Measurements from ENCODE around the gene CDT1. TPM values are rescaled to one million over a fixed set of nuclear protein-coding genes. Genes with fewer than 3 reads are reported as not detected.

CDT1 gene
- total RNA-seq, result 100 to 1,000 TPM; 133 to 137 TPM

DNA sequence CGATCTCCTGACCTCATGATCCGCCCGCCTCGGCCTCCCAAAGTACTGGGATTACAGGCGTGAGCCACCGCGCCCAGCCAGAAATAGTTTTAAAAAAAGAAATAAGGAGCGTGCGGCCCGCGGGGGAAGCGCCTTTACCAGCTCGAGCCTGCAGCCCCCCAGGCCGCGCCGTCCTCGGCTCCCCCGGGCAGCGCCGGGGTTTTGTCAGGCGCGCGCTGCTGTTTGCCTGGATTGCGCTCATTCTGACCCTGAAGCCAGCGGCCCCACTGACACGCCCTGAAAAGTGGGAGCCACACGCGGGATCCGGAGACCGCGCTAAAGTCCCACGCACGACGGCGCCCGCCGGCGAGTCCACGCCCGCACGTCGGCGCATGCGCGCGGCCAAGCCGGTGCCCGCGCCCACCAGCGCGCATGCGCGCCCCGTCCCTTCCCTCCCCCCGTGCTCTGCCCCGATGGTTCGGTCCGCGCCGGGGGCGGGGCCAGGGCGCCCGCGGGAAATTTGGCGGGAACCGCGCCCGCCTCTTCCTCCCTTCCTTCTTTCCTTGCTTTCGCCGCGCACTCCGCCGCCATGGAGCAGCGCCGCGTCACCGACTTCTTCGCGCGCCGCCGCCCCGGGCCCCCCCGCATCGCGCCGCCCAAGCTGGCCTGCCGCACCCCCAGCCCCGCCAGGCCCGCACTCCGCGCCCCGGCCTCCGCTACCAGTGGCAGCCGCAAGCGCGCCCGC, at the start of gene CDT1:
CDT1 (plus strand) TSS at position 526 of the 724 bp plus-strand sequence; CDS start at position 569, 43 bp downstream.
- Mint-ChIP-seq H3K4me3 (peak within 1 kb of the TSS; percentile 86), H3K27me3 (no peaks in the 10 kb centered on the region), H3K27ac (peak within 1 kb of the TSS; percentile 93), H3K9me3 (no peaks in the 10 kb centered on the region), H3K4me1 (peaks cover 35% of the 10 kb centered on the region), H3K36me3 (ENCODE audit: low read depth) (peaks cover 32% of the 10 kb centered on the region)
- peak; percentile 88 for DNase-seq
- ChIA-PET CTCF (interaction anchor here (0.7 to 1.2 kb wide), 4 partner anchors 22 to 181 kb away, joined by 3 to 6 read pairs (median 4); partner anchors contain the start of genes GALNS and TRAPPC2L), POLR2A (interaction anchor here (0.6 to 11.5 kb wide), 7 partner anchors 9 to 102 kb away, joined by 3 to 249 read pairs (median 4); partner anchors contain the start of genes APRT and PIEZO1)

DNA sequence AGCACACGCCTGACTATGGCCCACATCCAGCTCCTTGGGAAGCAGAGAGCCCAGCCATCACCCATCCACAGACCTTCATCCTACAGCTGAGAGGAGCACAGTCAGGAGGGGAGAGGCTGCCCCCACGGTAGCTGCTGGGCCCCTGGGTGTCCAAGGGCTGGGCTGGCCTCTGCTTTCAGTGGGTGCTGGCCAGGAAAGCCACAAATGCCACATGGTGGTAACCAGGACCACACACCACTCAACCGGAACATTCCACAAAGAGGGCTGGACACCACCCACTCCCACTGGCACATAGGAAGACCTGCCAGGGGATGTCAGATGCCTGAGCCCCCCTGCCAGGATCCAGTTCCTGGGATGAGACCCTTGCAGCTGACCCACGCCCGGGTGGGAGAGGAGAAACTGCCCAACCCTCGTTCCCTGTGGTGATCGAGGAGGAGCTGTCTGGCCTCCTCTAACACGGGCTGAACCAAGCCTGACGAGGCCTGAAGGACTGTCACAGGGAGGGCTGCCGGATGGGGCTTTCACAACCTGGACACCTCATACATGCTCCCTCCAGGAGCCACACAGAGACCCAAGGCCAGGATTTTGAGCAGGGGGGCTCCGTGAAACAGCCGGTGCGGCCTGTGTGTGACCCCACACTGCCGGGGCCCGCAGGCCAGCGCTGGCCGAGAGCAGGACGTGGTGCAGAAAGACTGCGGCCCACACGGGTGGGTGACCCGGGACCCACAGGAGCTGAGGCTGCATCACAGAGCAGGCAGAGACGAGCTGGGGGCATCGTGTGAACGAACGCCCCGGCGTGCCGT, 49.3 kb upstream of the CDT1 start:
- POLR2A ChIA-PET, result interaction anchor here (1.7 kb wide), 1 partner anchor 13 kb away, joined by 4 read pairs; no protein-coding TSS in a partner anchor
- Mint-ChIP-seq H3K9me3 (no peaks in the 10 kb centered on the region), H3K27me3 (no peaks in the 10 kb centered on the region), H3K4me1 (peaks cover 20% of the 10 kb centered on the region), H3K36me3 (ENCODE audit: low read depth) (peaks cover 17% of the 10 kb centered on the region), H3K4me3 (no peak overlapping the region), H3K27ac (no peak overlapping the region)
- CTCF ChIA-PET, result interaction anchor here (1.2 to 1.6 kb wide), 2 partner anchors 11 to 17 kb away, joined by 3 to 5 read pairs; no protein-coding TSS in a partner anchor
- no peak for DNase-seq

DNA sequence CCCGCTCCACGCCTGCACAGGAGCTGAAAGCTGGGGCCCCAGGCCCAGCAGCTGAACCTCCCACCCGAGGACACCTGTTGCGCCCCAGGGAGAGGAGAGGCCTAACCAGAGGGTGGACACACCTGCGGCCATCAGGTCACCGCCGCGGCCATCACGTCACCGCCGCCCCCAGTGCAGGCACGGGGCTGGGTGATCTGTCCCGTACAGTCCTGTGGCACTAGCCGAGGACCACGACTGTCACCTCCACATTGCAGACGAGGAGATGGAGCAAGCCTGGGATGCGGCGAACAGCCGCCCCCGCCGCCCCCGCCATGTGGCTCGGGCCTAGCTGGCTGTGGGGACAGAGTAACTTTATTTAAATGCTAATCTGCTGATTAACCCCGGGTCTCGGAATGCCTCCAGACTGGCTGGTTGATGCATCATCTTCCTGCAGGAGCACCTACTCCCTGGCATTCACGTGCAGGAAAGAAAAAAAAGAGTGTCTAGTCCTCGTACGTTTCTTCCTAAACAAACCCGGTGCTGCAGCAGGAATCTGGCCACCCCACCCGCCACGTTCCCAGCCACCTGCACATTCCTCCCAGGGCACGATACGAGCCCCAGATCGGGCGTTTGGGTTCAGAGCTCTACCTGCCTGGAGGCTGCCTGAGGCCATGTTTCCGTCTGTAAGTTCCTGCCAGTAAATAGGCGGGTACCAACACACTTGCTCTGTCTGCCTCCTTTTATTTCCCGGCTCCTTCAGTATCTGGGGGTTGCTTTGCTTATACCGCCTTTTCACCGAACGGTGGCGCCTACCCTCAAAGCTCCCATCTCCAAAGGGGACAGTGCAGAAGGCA, 48.5 kb upstream of the CDT1 start:
- Mint-ChIP-seq H3K36me3 (ENCODE audit: low read depth) (peaks cover 17% of the 10 kb centered on the region), H3K4me3 (no peak overlapping the region), H3K4me1 (peaks cover 28% of the 10 kb centered on the region), H3K27ac (no peak overlapping the region), H3K9me3 (no peaks in the 10 kb centered on the region), H3K27me3 (no peaks in the 10 kb centered on the region)
- ChIA-PET POLR2A (interaction anchor here (1.0 kb wide), 1 partner anchor 9 kb away, joined by 3 read pairs; no protein-coding TSS in a partner anchor), CTCF (interaction anchor here (1.5 to 1.6 kb wide), 2 partner anchors 18 to 26 kb away, joined by 4 to 5 read pairs; no protein-coding TSS in a partner anchor)
- DNase-seq, result no peak

DNA sequence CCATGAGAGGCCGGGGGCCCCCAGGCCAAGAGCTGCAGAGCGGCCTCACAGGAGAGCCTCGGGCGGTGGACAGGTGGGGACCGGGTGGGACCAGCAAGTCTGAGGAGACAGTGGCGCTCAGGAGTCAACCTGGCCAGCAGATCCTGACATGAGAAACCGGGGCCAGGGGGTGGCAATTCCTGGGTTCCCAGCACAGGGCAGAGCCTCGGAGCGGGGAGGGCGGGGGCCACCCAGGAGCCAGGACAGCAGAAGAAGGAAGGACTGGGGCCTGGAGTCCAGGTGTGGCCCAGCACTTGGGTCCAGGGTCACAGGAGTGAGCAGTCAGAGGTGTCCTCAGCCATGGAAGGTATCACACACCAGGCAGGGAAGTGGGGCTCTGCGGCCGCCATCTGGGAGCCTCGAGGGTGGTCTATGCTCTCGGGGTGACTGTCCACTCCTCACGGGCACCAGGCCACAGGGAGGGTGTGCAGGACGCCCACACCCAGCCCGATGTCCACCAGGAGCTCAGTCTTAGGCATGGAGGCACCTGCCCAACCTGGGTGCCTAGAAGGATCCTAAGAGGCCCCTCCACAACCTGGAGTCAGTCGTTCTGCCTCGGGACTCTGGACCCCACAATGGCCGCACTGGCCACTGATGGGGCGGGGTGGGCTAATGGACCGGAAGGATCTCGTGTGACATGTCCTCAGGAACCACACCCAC, 47.7 kb upstream of the CDT1 start:
- ChIA-PET CTCF (interaction anchor here (1.5 to 1.6 kb wide), 2 partner anchors 18 to 25 kb away, joined by 4 to 5 read pairs; no protein-coding TSS in a partner anchor), POLR2A (interaction anchor here (1.0 kb wide), 1 partner anchor 10 kb away, joined by 3 read pairs; no protein-coding TSS in a partner anchor)
- Mint-ChIP-seq H3K27ac (no peak overlapping the region), H3K9me3 (no peaks in the 10 kb centered on the region), H3K4me1 (peaks cover 31% of the 10 kb centered on the region), H3K4me3 (no peak overlapping the region), H3K27me3 (no peaks in the 10 kb centered on the region), H3K36me3 (ENCODE audit: low read depth) (peaks cover 17% of the 10 kb centered on the region)
- DNase-seq, result no peak

DNA sequence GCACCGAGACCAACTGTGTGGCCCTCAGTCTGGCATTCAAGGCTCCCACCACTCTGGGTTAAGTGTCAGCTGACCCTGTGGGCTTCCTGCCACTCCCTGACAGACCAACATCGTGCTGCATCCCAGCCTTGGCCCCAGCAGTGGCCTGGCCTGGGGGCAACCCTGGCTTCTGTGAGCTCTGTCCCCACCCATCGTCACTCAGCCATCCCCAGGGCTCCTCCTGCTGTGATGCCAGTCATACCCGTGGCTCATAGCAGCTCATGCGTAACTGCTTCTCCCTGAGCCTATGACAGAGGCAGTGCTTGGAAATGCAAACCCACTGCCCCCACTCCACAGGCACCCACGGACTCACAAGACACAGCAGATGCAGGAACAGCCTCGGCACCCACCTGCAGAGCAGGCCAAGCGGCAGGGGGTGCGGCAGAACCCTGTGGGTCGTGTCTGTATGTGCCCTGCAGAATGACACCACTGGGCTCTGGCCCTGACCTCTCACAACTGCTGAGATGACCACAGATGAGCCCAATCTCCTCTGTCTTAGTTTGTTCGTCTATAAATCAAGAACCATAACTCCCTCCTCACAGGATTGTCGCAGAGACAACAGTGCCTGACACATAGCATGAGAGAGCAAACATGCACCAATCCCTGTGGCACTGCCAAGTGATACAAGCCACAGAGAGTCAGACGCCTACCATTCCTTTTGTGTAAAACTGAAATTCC, 45.2 kb upstream of the CDT1 start:
- ChIA-PET POLR2A (interaction anchor here (1.0 to 3.2 kb wide), 4 partner anchors 13 to 47 kb away, joined by 3 to 18 read pairs (median 4); no protein-coding TSS in a partner anchor), CTCF (interaction anchor here (1.1 to 2.2 kb wide), 5 partner anchors 10 to 29 kb away, joined by 3 to 12 read pairs (median 3); no protein-coding TSS in a partner anchor)
- H3K27ac Mint-ChIP-seq, result peak overlapping the region; percentile 77

DNA sequence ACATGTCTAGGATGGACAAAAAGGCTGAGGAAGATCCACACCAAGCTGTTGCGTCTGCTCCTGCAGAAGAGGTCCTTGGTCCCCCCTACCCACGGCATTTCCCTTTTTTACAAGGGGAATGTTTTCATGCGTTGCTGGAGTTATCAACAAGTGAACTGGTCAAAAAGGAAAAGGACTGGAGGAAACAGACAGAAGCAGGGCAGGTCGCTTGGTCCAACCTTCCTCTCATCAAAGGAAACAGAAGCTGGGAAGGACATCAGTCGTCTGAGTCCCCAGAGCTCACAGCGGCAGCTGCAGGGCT, 44.7 kb upstream of the CDT1 start:
- no peak for DNase-seq
- H3K4me1 Mint-ChIP-seq, result peaks cover 34% of the 10 kb centered on the region
- H3K9me3 Mint-ChIP-seq, result no peaks in the 10 kb centered on the region
- peak overlapping the region; percentile 77 for H3K27ac Mint-ChIP-seq
- POLR2A ChIA-PET, result interaction anchor here (1.0 to 3.2 kb wide), 6 partner anchors 13 to 122 kb away, joined by 3 to 18 read pairs (median 4); no protein-coding TSS in a partner anchor
- peaks cover 9% of the 10 kb centered on the region for H3K36me3 Mint-ChIP-seq (ENCODE audit: low read depth)
- H3K27me3 Mint-ChIP-seq, result no peaks in the 10 kb centered on the region
- CTCF ChIA-PET, result interaction anchor here (1.1 to 2.2 kb wide), 5 partner anchors 9 to 29 kb away, joined by 3 to 12 read pairs (median 5); no protein-coding TSS in a partner anchor
- no peak overlapping the region for H3K4me3 Mint-ChIP-seq

More for the DNA sequence above, 45.2 kb upstream of the CDT1 start:
- no peaks in the 10 kb centered on the region for H3K9me3 Mint-ChIP-seq
- H3K4me1 Mint-ChIP-seq, result peaks cover 35% of the 10 kb centered on the region
- H3K36me3 Mint-ChIP-seq (ENCODE audit: low read depth), result peaks cover 8% of the 10 kb centered on the region
- DNase-seq, result no peak
- H3K4me3 Mint-ChIP-seq, result no peak overlapping the region
- H3K27me3 Mint-ChIP-seq, result no peaks in the 10 kb centered on the region

DNA sequence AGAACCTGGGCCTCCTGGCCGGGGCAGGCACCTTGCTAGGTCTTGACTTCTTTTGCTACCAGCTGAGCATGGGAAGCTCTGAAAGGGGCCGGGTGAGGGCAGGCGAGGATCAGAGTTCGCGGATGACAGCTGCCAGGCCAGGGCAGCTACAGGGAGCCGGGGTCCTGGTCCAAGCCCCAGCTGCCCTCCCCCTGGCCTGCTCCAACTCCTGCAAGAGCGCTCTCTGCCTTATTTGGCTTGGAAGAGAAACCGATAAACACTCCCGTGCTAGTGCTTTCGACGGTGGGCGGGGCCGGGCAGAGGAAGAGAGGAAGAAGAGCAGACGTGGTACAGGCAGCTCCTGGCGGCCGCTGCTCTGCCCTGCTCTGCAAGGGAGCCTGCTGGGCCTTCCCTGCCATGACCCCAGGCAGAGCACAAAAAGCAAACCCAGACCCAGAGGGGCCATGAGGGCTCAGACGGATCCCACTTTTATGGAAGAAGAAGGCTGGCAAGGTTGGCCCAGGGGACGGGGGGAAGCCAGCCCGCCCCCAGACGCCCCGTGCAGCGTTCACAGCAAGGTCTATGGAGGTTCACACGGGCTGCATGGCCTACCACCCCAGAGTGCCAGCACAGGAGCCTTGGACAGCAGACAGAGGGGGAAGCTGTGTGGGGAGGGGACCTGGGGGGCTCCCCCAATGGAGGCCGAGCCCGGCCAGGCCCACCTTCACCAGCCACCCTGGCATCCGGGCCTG, 44.2 kb upstream of the CDT1 start:
- Mint-ChIP-seq H3K4me3 (peak overlapping the region; percentile 32), H3K9me3 (no peaks in the 10 kb centered on the region), H3K4me1 (peaks cover 34% of the 10 kb centered on the region), H3K27me3 (no peaks in the 10 kb centered on the region), H3K36me3 (ENCODE audit: low read depth) (peaks cover 13% of the 10 kb centered on the region), H3K27ac (peak overlapping the region; percentile 77)
- CTCF ChIA-PET, result interaction anchor here (1.1 to 2.2 kb wide), 6 partner anchors 9 to 28 kb away, joined by 3 to 12 read pairs (median 4); no protein-coding TSS in a partner anchor
- POLR2A ChIA-PET, result interaction anchor here (1.0 to 3.2 kb wide), 6 partner anchors 14 to 123 kb away, joined by 3 to 18 read pairs (median 4); no protein-coding TSS in a partner anchor
- peak; percentile 73 for DNase-seq

DNA sequence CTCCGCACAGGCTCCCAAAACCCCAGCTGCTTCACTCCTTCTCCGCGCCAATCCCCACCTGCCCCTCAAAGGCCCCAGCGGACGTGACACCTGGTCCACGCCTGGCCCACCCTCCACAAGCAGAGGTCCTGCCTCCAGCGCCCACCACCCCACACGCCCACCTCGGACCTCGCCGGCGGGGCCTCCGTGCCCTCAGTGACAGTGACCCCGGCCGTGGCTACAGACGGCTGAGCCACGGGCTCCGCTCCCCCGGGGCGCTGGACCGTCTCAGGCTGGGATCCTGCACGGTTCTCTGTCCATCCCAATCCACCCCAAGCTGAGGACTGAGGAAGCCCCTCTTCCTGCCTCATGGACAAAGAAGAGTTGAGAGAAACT, 43.6 kb upstream of the CDT1 start:
- H3K4me3 Mint-ChIP-seq, result no peak overlapping the region
- H3K27ac Mint-ChIP-seq, result peak overlapping the region; percentile 26
- no peak for DNase-seq
- H3K9me3 Mint-ChIP-seq, result no peaks in the 10 kb centered on the region
- POLR2A ChIA-PET, result interaction anchor here (1.0 to 1.4 kb wide), 3 partner anchors 14 to 123 kb away, joined by 3 to 4 read pairs (median 4); no protein-coding TSS in a partner anchor
- CTCF ChIA-PET, result interaction anchor here (1.1 to 2.2 kb wide), 4 partner anchors 8 to 22 kb away, joined by 3 to 12 read pairs (median 4); no protein-coding TSS in a partner anchor
- H3K36me3 Mint-ChIP-seq (ENCODE audit: low read depth), result peaks cover 13% of the 10 kb centered on the region
- H3K27me3 Mint-ChIP-seq, result no peaks in the 10 kb centered on the region
- H3K4me1 Mint-ChIP-seq, result peaks cover 34% of the 10 kb centered on the region

DNA sequence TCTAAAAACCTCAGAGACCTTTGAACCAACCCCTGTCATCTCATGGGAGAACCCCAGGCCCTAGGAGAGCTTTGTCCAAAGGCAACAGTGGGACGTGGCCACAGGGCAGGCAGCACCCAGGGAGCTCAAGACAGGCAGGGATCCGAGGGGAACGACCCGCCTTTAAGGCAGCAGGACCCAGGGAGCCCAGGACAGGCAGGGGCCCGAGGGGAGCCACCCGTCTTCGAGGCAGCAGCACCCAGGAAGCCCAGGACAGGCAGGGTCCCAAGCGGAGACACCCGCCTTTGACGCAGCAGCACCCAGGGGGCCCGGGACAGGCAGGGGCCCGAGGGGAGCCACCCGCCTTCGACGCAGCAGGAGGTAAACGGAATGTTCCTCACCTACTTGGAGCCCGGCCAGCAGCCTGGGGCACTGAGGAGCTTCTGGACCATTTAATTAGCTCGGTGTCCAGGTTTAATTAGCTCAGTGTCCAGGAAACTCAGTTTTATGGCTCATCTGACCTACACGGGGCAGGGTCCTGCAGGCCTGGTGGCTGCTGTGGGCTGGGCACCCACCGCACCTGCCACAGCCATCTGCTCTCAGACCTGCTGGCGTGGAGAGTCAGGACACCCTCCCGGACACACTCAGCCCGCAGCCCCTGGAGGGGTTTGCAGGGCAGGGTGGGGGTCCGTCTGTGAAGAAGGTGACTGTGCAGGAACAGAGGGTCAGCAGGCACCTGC, 43.0 kb upstream of the CDT1 start:
- no peaks in the 10 kb centered on the region for H3K27me3 Mint-ChIP-seq
- peaks cover 33% of the 10 kb centered on the region for H3K4me1 Mint-ChIP-seq
- DNase-seq, result no peak
- ChIA-PET CTCF (interaction anchor here (1.4 to 2.2 kb wide), 3 partner anchors 15 to 23 kb away, joined by 4 to 12 read pairs (median 5); no protein-coding TSS in a partner anchor), POLR2A (no interaction called here)
- no peaks in the 10 kb centered on the region for H3K9me3 Mint-ChIP-seq
- H3K4me3 Mint-ChIP-seq, result no peak overlapping the region
- peak overlapping the region; percentile 26 for H3K27ac Mint-ChIP-seq
- H3K36me3 Mint-ChIP-seq (ENCODE audit: low read depth), result peaks cover 13% of the 10 kb centered on the region

DNA sequence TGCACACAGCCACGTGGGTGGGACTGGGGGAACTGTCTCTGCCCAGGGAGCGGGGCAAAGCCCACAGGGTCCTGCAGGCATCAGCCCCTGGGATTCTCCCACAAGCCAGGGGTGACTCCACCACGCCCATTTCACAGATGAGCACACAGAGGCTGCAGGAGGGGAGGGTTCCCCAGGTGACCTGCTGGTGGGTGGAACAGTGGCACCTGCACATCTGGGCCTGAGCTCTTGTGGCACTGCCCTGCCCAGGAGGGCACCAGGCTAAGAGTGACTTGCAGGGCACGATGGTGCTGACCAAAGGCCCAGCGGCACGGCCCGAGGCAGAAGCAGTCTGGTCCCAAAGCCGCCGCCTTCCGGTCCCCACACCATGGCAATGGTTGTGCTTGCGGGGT, 42.5 kb upstream of the CDT1 start:
- CTCF ChIA-PET, result no interaction called here
- Mint-ChIP-seq H3K4me3 (no peak overlapping the region), H3K27ac (no peak overlapping the region), H3K36me3 (ENCODE audit: low read depth) (peaks cover 16% of the 10 kb centered on the region), H3K27me3 (no peaks in the 10 kb centered on the region), H3K9me3 (no peaks in the 10 kb centered on the region), H3K4me1 (peaks cover 36% of the 10 kb centered on the region)
- POLR2A ChIA-PET, result no interaction called here
- no peak for DNase-seq

All from activated CD4-positive, alpha-beta memory T cell treated with anti-CD3 and anti-CD28 coated beads, Interleukin-2, amount 10 ng/mL, durations not matched to agents 7 days and 5 days (primary cell).